ENCODE results near the gene ACTR2. TPM values are rescaled to one million over a fixed set of nuclear protein-coding genes. Genes with fewer than 3 reads are reported as not detected.

The ACTR2 gene
- total and polyA plus RNA-seq, 4 donors, result 62.3 to 189 (median 154) TPM

- Histone ChIP-seq H3K27ac (ENCODE audit: low read depth, low read length) (no peak overlapping the region), H3K27me3 (ENCODE audit: control insufficient read depth, insufficient read depth, low read length) (no peaks in the 10 kb centered on the region), H3K4me1 (ENCODE audit: control insufficient read depth, insufficient read depth, low read length) (peaks cover 14% of the 10 kb centered on the region), H3K36me3 (ENCODE audit: control insufficient read depth, insufficient read depth, low read length) (no peaks in the 10 kb centered on the region), H3K4me3 (ENCODE audit: low read depth, low read length) (no peak overlapping the region), H3K9me3 (ENCODE audit: control insufficient read depth, insufficient read depth, low read length) (no peaks in the 10 kb centered on the region)
- DNase-seq (ENCODE audit: low read depth in 4 of 6, low spot score in 6 of 6), result no peak
- WGBS (ENCODE audit: insufficient coverage), result 95% methylated on average over 9 of the region's 11 CpGs
These were observed 63.8 kb downstream of the ACTR2 start for GRCh38 chr2:65291216-65292105.

- H3K36me3 ChIP-seq (ENCODE audit: control insufficient read depth, insufficient read depth, low read length), result no peaks in the 10 kb centered on the region
- H3K4me1 ChIP-seq (ENCODE audit: control insufficient read depth, insufficient read depth, low read length), result peaks cover 14% of the 10 kb centered on the region
- WGBS (ENCODE audit: insufficient coverage), result 57% methylated on average over 3 of the region's 3 CpGs
- no peaks in the 10 kb centered on the region for H3K9me3 ChIP-seq (ENCODE audit: control insufficient read depth, insufficient read depth, low read length)
- H3K4me3 ChIP-seq (ENCODE audit: low read depth, low read length), result no peak overlapping the region
- no peaks in the 10 kb centered on the region for H3K27me3 ChIP-seq (ENCODE audit: control insufficient read depth, insufficient read depth, low read length)
- H3K27ac ChIP-seq (ENCODE audit: low read depth, low read length), result no peak overlapping the region
- no peak for DNase-seq (ENCODE audit: low read depth in 4 of 6, low spot score in 6 of 6)
These were observed 64.4 kb downstream of the ACTR2 start for GRCh38 chr2:65292106-65292400.

GRCh38 chr2:65292461-65293011 lies 64.9 kb downstream of the ACTR2 start:
- H3K27me3 ChIP-seq (ENCODE audit: control insufficient read depth, insufficient read depth, low read length), result no peaks in the 10 kb centered on the region
- H3K36me3 ChIP-seq (ENCODE audit: control insufficient read depth, insufficient read depth, low read length), result no peaks in the 10 kb centered on the region
- peak overlapping the region; percentile 47 for H3K27ac ChIP-seq (ENCODE audit: low read depth, low read length)
- H3K9me3 ChIP-seq (ENCODE audit: control insufficient read depth, insufficient read depth, low read length), result no peaks in the 10 kb centered on the region
- WGBS (ENCODE audit: insufficient coverage), result 49% methylated on average over 18 of the region's 21 CpGs
- H3K4me3 ChIP-seq (ENCODE audit: low read depth, low read length), result no peak overlapping the region
- peak in 2 of 6 donors; percentile 65 to 69 for DNase-seq (ENCODE audit: low read depth in 4 of 6, low spot score in 6 of 6)
- H3K4me1 ChIP-seq (ENCODE audit: control insufficient read depth, insufficient read depth, low read length), result peaks cover 14% of the 10 kb centered on the region

DNA sequence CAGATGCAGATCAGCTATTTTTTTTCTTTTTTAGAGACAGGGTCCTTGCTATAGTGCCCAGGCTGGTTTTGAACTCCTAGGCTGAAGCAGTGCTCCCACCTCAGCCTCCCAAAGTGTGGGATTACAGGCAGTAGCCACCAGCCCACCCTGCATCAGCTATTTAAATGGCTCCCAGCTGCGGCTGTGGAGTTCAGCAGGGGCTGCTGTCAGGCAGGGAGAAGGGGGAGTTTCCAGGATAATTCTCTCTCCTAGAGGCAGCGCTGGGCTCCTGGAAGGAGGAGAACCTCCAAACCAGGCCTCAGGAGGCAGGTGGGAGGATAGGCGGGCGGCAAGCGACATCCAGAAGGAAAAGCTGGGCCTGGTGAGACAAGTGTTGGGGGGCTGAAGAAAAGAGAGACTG lies 65.7 kb downstream of the ACTR2 start:
- Histone ChIP-seq H3K9me3 (ENCODE audit: control insufficient read depth, insufficient read depth, low read length) (no peaks in the 10 kb centered on the region), H3K36me3 (ENCODE audit: control insufficient read depth, insufficient read depth, low read length) (no peaks in the 10 kb centered on the region), H3K4me3 (ENCODE audit: low read depth, low read length) (no peak overlapping the region), H3K27me3 (ENCODE audit: control insufficient read depth, insufficient read depth, low read length) (no peaks in the 10 kb centered on the region), H3K27ac (ENCODE audit: low read depth, low read length) (no peak overlapping the region), H3K4me1 (ENCODE audit: control insufficient read depth, insufficient read depth, low read length) (peaks cover 14% of the 10 kb centered on the region)
- 86% methylated on average over 4 of the region's 5 CpGs for WGBS (ENCODE audit: insufficient coverage)
- DNase-seq (ENCODE audit: low read depth in 4 of 6, low spot score in 6 of 6), result no peak

DNA sequence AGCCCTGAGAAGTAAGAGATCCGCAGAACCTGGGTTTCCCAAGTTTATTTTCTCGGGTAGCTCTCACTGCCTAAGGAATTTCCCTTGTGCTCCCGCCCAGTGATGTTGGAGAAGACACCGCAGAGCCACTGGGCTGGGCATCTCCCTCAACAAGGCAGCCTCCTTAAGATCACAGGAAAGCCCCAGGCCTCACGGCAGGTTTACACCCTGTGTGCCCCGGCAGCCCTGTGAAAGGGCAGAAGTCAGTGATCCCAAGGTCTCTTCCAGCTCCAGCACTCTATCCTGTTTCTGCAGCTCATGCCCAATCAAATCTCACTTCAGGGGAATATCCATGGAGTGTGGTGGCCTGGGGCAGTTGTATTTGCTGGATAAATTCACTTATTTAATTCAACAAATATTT lies 66.5 kb downstream of the ACTR2 start:
- WGBS (ENCODE audit: insufficient coverage), result 72% methylated on average over 4 of the region's 6 CpGs
- no peak for DNase-seq (ENCODE audit: low read depth in 4 of 6, low spot score in 6 of 6)
- H3K4me1 ChIP-seq (ENCODE audit: control insufficient read depth, insufficient read depth, low read length), result peaks cover 18% of the 10 kb centered on the region
- no peak overlapping the region for H3K4me3 ChIP-seq (ENCODE audit: low read depth, low read length)
- no peaks in the 10 kb centered on the region for H3K27me3 ChIP-seq (ENCODE audit: control insufficient read depth, insufficient read depth, low read length)
- no peaks in the 10 kb centered on the region for H3K36me3 ChIP-seq (ENCODE audit: control insufficient read depth, insufficient read depth, low read length)
- H3K9me3 ChIP-seq (ENCODE audit: control insufficient read depth, insufficient read depth, low read length), result no peaks in the 10 kb centered on the region
- H3K27ac ChIP-seq (ENCODE audit: low read depth, low read length), result no peak overlapping the region

DNA sequence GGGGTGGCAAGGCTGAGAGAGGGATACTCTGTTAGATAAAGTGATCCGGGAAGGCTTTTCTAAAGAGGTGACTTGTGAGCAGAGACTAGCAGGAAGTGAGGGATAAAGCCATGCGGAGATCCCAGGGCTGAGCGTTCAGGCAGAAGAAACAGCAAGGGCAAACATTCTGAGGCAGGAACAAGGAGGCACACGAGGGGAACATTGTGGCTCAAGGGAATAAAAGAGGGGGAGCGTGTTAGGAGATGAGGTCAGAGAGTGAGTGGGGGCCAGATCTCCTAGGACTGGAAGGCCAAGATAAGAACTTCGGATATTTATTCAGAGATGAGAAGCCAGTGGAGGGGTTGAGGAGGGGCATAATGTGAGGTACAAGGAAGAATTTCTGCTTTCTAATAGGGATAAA lies 67.1 kb downstream of the ACTR2 start:
- no peak for DNase-seq (ENCODE audit: low read depth in 4 of 6, low spot score in 6 of 6)
- no peaks in the 10 kb centered on the region for H3K36me3 ChIP-seq (ENCODE audit: control insufficient read depth, insufficient read depth, low read length)
- no peak overlapping the region for H3K27ac ChIP-seq (ENCODE audit: low read depth, low read length)
- WGBS (ENCODE audit: insufficient coverage), result 43% methylated on average over 6 of the region's 6 CpGs
- H3K27me3 ChIP-seq (ENCODE audit: control insufficient read depth, insufficient read depth, low read length), result no peaks in the 10 kb centered on the region
- H3K4me3 ChIP-seq (ENCODE audit: low read depth, low read length), result no peak overlapping the region
- H3K9me3 ChIP-seq (ENCODE audit: control insufficient read depth, insufficient read depth, low read length), result no peaks in the 10 kb centered on the region
- H3K4me1 ChIP-seq (ENCODE audit: control insufficient read depth, insufficient read depth, low read length), result peaks cover 24% of the 10 kb centered on the region

- Histone ChIP-seq H3K27ac (ENCODE audit: low read depth, low read length) (no peak overlapping the region), H3K36me3 (ENCODE audit: control insufficient read depth, insufficient read depth, low read length) (no peaks in the 10 kb centered on the region), H3K27me3 (ENCODE audit: control insufficient read depth, insufficient read depth, low read length) (no peaks in the 10 kb centered on the region), H3K9me3 (ENCODE audit: control insufficient read depth, insufficient read depth, low read length) (no peaks in the 10 kb centered on the region), H3K4me1 (ENCODE audit: control insufficient read depth, insufficient read depth, low read length) (peaks cover 46% of the 10 kb centered on the region), H3K4me3 (ENCODE audit: low read depth, low read length) (no peak overlapping the region)
- no peak for DNase-seq (ENCODE audit: low read depth in 4 of 6, low spot score in 6 of 6)
- 96% methylated on average over 7 of the region's 7 CpGs for WGBS (ENCODE audit: insufficient coverage)
These were observed 69.3 kb downstream of the ACTR2 start for GRCh38 chr2:65296971-65297370.

DNA sequence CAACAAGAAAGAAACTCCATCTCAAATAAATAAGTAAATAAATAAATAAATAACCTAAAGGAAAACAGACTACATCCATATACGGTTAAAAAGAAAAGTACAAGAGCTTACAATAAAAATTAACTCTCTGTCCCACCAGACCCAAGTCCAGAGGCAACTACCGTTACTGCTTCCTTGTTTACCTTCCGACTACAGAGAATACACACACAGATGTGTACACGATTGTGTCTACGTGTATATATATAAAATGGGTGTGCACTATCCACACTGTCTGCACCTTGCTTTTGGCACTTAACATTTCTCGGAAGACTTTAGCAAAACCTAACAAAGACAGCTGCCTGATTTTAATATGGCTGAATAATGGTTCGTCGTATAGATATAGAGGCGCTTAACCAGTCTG lies 69.9 kb downstream of the ACTR2 start:
- Histone ChIP-seq H3K27ac (ENCODE audit: low read depth, low read length) (no peak overlapping the region), H3K4me1 (ENCODE audit: control insufficient read depth, insufficient read depth, low read length) (peaks cover 47% of the 10 kb centered on the region), H3K36me3 (ENCODE audit: control insufficient read depth, insufficient read depth, low read length) (no peaks in the 10 kb centered on the region), H3K4me3 (ENCODE audit: low read depth, low read length) (no peak overlapping the region), H3K9me3 (ENCODE audit: control insufficient read depth, insufficient read depth, low read length) (no peaks in the 10 kb centered on the region), H3K27me3 (ENCODE audit: control insufficient read depth, insufficient read depth, low read length) (no peaks in the 10 kb centered on the region)
- no peak for DNase-seq (ENCODE audit: low read depth in 4 of 6, low spot score in 6 of 6)
- 95% methylated on average over 3 of the region's 9 CpGs for WGBS (ENCODE audit: insufficient coverage)

DNA sequence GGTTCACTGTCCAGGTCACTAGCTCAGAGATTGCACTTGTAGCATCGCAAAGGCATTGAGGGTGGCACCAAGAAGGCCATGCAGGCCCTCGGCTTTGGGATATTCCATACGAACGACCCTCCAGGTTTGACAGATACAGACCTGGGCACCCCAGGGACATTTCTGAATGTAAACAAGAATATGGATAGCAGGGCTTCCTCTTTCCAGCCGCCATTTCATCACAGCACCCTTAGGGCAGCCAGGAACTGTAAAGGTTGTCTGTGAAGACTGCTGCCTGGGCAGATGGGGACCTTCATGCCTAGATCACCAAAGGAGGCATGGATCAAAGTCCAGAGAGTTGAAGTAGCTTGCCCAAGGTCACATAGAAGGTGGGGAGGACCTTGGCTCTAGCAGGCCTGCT lies 70.5 kb downstream of the ACTR2 start:
- no peaks in the 10 kb centered on the region for H3K36me3 ChIP-seq (ENCODE audit: control insufficient read depth, insufficient read depth, low read length)
- no peaks in the 10 kb centered on the region for H3K9me3 ChIP-seq (ENCODE audit: control insufficient read depth, insufficient read depth, low read length)
- WGBS (ENCODE audit: insufficient coverage), result 98% methylated on average over 4 of the region's 5 CpGs
- H3K27me3 ChIP-seq (ENCODE audit: control insufficient read depth, insufficient read depth, low read length), result no peaks in the 10 kb centered on the region
- DNase-seq (ENCODE audit: low read depth in 4 of 6, low spot score in 6 of 6), result no peak
- no peak overlapping the region for H3K27ac ChIP-seq (ENCODE audit: low read depth, low read length)
- peaks cover 46% of the 10 kb centered on the region for H3K4me1 ChIP-seq (ENCODE audit: control insufficient read depth, insufficient read depth, low read length)
- no peak overlapping the region for H3K4me3 ChIP-seq (ENCODE audit: low read depth, low read length)

GRCh38 chr2:65299246-65299645 lies 71.6 kb downstream of the ACTR2 start:
- WGBS (ENCODE audit: insufficient coverage), result 80% methylated on average over 2 of the region's 7 CpGs
- H3K9me3 ChIP-seq (ENCODE audit: control insufficient read depth, insufficient read depth, low read length), result no peaks in the 10 kb centered on the region
- no peak overlapping the region for H3K4me3 ChIP-seq (ENCODE audit: low read depth, low read length)
- no peaks in the 10 kb centered on the region for H3K27me3 ChIP-seq (ENCODE audit: control insufficient read depth, insufficient read depth, low read length)
- peaks cover 47% of the 10 kb centered on the region for H3K4me1 ChIP-seq (ENCODE audit: control insufficient read depth, insufficient read depth, low read length)
- peak overlapping the region; percentile 93 for H3K27ac ChIP-seq (ENCODE audit: low read depth, low read length)
- no peaks in the 10 kb centered on the region for H3K36me3 ChIP-seq (ENCODE audit: control insufficient read depth, insufficient read depth, low read length)
- no peak for DNase-seq (ENCODE audit: low read depth in 4 of 6, low spot score in 6 of 6)

Data from spinal cord (tissue), 10 donors.